Osteocyte (in vitro differentiated cells): ENCODE data around the gene PRIM1. TPM values are rescaled to one million over a fixed set of nuclear protein-coding genes. Genes with fewer than 3 reads are reported as not detected.
"Not testable (repeated sequence)": the region's sequence is repeated elsewhere in the genome, so short reads cannot be mapped to it uniquely, and the experiment has no call there.

ENCODE experiments used
- DNase-seq: peaks from one replicate; pipeline ENCODE4 v3.0.0; 2021; ENCODE audit warnings: mixed read lengths; ENCODE audit not compliant: unreplicated experiment; ENCODE audit errors: extremely low spot score
- H3K27ac Mint-ChIP-seq: one replicate; pipeline ENCODE4 v1.8.0; 2021; ENCODE audit warnings: mild to moderate bottlenecking, mixed read lengths; ENCODE audit not compliant: unreplicated experiment
- H3K27me3 Mint-ChIP-seq: one replicate; pipeline ENCODE4 v1.8.0; 2021; ENCODE audit warnings: mixed read lengths; ENCODE audit not compliant: unreplicated experiment
- H3K36me3 Mint-ChIP-seq: one replicate; pipeline ENCODE4 v1.8.0; 2021; ENCODE audit warnings: mixed read lengths; ENCODE audit not compliant: unreplicated experiment
- H3K4me1 Mint-ChIP-seq: one replicate; pipeline ENCODE4 v1.8.0; 2021; ENCODE audit warnings: mixed read lengths; ENCODE audit not compliant: unreplicated experiment
- H3K4me3 Mint-ChIP-seq: one replicate; pipeline ENCODE4 v1.8.0; 2021; ENCODE audit warnings: mild to moderate bottlenecking, moderate library complexity, mixed read lengths; ENCODE audit not compliant: unreplicated experiment
- H3K9me3 Mint-ChIP-seq: one replicate; pipeline ENCODE4 v1.8.0; 2021; ENCODE audit warnings: mixed read lengths; ENCODE audit not compliant: unreplicated experiment
- long read RNA-seq: library from polyadenylated mRNA; unstranded; transcript quantifications from one replicate; pipeline ENCODE4 v2.0.0, GENCODE V29; 2021
- total RNA-seq: library from RNA; stranded (reverse); gene quantifications from 2 replicates; pipeline ENCODE4 v1.2.1, GENCODE V29; 2021
- TF ChIP-seq, protein P1 (sequence below): fragments of 200-600 bp; sonication (generic); IDR thresholded peaks from 2 replicates; pipeline ENCODE4 v1.5.0; 2021; ENCODE audit warnings: antibody characterized with exemption, mild to moderate bottlenecking, moderate library complexity

The PRIM1 gene
- total RNA-seq, result 5.6 and 6.2 TPM in 2 replicates
- long read RNA-seq, partial matches to known transcripts, result 3 of 7 reads
- long read RNA-seq, other reads (novel, unspliced or antisense), result 0 of 7 reads

- peak within 1 kb of the TSS; percentile 96 for H3K4me3 Mint-ChIP-seq
- H3K27ac Mint-ChIP-seq, result peak within 1 kb of the TSS; percentile 78
- TF ChIP-seq, protein P1, sequence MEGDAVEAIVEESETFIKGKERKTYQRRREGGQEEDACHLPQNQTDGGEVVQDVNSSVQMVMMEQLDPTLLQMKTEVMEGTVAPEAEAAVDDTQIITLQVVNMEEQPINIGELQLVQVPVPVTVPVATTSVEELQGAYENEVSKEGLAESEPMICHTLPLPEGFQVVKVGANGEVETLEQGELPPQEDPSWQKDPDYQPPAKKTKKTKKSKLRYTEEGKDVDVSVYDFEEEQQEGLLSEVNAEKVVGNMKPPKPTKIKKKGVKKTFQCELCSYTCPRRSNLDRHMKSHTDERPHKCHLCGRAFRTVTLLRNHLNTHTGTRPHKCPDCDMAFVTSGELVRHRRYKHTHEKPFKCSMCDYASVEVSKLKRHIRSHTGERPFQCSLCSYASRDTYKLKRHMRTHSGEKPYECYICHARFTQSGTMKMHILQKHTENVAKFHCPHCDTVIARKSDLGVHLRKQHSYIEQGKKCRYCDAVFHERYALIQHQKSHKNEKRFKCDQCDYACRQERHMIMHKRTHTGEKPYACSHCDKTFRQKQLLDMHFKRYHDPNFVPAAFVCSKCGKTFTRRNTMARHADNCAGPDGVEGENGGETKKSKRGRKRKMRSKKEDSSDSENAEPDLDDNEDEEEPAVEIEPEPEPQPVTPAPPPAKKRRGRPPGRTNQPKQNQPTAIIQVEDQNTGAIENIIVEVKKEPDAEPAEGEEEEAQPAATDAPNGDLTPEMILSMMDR, result no peak
- peaks cover 13% of the 10 kb centered on the region for H3K4me1 Mint-ChIP-seq
- no peaks in the 10 kb centered on the region for H3K9me3 Mint-ChIP-seq
- no peaks in the 10 kb centered on the region for H3K27me3 Mint-ChIP-seq
- peak; percentile 94 for DNase-seq
- H3K36me3 Mint-ChIP-seq, result no peaks in the 10 kb centered on the region
Observed at GRCh38 chr12:56751712-56752598, at the start of gene PRIM1. Gene PRIM1 (minus strand): TSS chr12:56752323. CDS start chr12:56752298, 25 bp downstream.

DNA sequence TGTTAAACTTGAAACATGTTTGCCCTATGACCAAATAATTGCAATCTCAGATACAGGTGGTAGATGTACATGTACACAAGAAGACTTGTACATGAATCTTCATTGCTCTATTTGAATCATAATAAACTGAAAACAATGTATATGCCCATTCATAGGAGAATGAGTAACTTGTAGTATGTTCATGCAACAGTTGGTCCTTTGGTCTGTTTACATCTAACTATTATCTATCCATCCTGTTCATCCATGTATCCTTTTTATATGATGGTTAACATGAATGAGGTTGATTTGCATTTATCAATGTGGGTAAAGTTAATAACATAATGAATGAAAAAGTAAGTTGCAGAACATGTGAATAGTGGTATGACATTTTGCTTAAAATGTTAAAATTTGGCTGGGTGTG is 48.1 kb upstream of the PRIM1 start:
- H3K9me3 Mint-ChIP-seq, result no peaks in the 10 kb centered on the region
- H3K27ac Mint-ChIP-seq, result no peak overlapping the region
- H3K4me3 Mint-ChIP-seq, result no peak overlapping the region
- H3K36me3 Mint-ChIP-seq, result no peaks in the 10 kb centered on the region
- peaks cover 14% of the 10 kb centered on the region for H3K27me3 Mint-ChIP-seq
- DNase-seq, result no peak
- H3K4me1 Mint-ChIP-seq, result no peaks in the 10 kb centered on the region
- TF ChIP-seq, protein P1, result no peak

DNA sequence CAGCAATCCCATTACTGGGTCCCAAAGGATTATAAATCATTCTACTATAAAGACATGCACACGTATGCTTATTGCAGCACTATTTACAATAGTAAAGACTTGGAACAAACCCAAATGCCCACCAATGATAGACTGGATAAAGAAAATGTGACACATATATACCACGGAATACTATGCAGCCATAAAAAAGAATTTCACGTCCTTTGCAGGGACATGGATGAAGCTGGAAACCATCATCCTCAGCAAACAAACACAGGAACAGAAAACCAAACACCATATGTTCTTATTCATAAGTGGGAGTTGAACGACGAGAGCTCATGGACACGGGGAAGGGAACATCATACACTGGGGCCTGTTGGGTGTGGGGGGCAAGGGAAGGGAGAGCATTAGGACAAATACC is 47.2 kb upstream of the PRIM1 start:
- not testable (repeated sequence) for H3K36me3 Mint-ChIP-seq, H3K4me3 Mint-ChIP-seq, H3K4me1 Mint-ChIP-seq, H3K27ac Mint-ChIP-seq, H3K9me3 Mint-ChIP-seq
- peaks cover 16% of the 10 kb centered on the region for H3K27me3 Mint-ChIP-seq
- DNase-seq, result peak; percentile 27

DNA sequence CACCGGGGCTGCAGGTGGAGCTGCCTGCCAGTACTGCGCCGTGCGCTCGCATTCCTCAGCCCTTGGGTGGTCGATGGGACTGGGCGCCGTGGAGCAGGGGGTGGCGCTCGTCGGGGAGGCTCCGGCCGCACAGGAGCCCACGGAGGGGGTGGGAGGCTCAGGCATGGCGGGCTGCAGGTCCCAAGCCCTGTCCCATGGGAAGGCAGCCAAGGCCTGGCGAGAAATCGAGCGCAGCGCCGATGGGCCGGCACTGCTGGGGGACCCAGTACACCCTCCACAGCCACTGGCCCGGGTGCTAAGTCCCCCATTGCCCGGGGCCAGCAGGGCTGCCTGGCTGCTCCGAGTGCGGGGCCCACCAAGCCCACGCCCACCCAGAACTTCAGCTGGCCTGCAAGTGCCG is 43.7 kb upstream of the PRIM1 start:
- peak; percentile 69 for DNase-seq
- H3K27me3 Mint-ChIP-seq, result peaks cover 21% of the 10 kb centered on the region

GRCh38 chr12:56795046-56795562 is 43.0 kb upstream of the PRIM1 start:
- H3K27ac Mint-ChIP-seq, H3K36me3 Mint-ChIP-seq, H3K9me3 Mint-ChIP-seq, DNase-seq, H3K4me1 Mint-ChIP-seq, H3K4me3 Mint-ChIP-seq: not testable (repeated sequence)
- H3K27me3 Mint-ChIP-seq, result peaks cover 25% of the 10 kb centered on the region

More for the DNA sequence above, 43.7 kb upstream of the PRIM1 start:
- H3K9me3 Mint-ChIP-seq, H3K4me3 Mint-ChIP-seq, H3K27ac Mint-ChIP-seq, H3K36me3 Mint-ChIP-seq, H3K4me1 Mint-ChIP-seq: not testable (repeated sequence)

GRCh38 chr12:56793124-56793523 is 41.0 kb upstream of the PRIM1 start:
- H3K4me3 Mint-ChIP-seq, result not testable (repeated sequence)
- H3K27me3 Mint-ChIP-seq, result peaks cover 20% of the 10 kb centered on the region

DNA sequence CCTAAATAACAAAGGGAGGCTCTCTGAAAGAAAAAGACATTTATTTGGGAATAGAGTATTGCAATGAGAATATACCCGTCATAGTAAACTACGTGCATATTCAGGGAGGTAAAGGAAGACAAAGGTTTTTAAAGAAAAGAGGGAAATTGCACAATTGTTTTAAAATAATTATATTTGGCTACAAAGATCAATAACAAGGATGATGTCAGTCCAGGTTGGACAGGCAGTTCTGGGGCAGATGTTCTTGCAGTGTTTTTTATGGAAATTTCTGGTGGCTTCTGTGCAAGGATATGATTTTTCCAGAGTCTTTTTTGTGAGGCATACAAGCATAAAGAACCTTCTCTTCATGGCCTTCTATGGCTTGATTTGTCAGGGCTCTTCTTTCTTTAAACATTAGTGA is 40.6 kb upstream of the PRIM1 start:
- no peaks in the 10 kb centered on the region for H3K4me1 Mint-ChIP-seq
- no peaks in the 10 kb centered on the region for H3K36me3 Mint-ChIP-seq
- DNase-seq, result no peak
- no peak overlapping the region for H3K4me3 Mint-ChIP-seq
- H3K9me3 Mint-ChIP-seq, result no peaks in the 10 kb centered on the region
- H3K27me3 Mint-ChIP-seq, result peaks cover 20% of the 10 kb centered on the region
- TF ChIP-seq, protein P1, result no peak
- H3K27ac Mint-ChIP-seq, result no peak overlapping the region

More at GRCh38 chr12:56793124-56793523, 41.0 kb upstream of the PRIM1 start:
- not testable (repeated sequence) for DNase-seq, H3K9me3 Mint-ChIP-seq, H3K36me3 Mint-ChIP-seq, H3K4me1 Mint-ChIP-seq, H3K27ac Mint-ChIP-seq

DNA sequence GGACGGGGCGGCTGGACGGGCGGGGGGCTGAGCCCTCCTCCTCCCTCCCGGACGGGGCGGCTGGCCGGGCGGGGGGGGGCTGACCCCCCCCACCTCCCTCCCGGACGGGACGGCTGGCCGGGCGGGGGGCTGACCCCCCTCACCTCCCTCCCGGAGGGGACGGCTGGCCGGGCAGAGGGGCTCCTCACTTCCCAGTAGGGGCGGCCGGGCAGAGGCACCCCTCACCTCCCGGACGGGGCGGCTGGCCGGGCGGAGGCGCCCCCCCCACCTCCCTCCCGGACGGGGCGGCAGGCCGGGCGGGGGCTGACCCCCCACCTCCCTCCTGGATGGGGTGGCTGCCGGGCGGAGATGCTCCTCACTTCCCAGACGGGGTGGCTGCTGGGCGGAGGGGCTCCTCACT is 37.3 kb upstream of the PRIM1 start:
- H3K9me3 Mint-ChIP-seq, H3K27ac Mint-ChIP-seq, H3K4me3 Mint-ChIP-seq, DNase-seq, H3K36me3 Mint-ChIP-seq, H3K4me1 Mint-ChIP-seq: not testable (repeated sequence)
- H3K27me3 Mint-ChIP-seq, result peaks cover 30% of the 10 kb centered on the region
